HG03280 (cell line): ENCODE measurements around the gene RRP8.

ENCODE experiments used
- ATAC-seq: cut with Tn5 transposase; IDR thresholded peaks from one replicate; pipeline ENCODE4 v1.9.1; 2021; ENCODE audit warnings: mild to moderate bottlenecking, moderate library complexity; ENCODE audit not compliant: unreplicated experiment

Gene RRP8

GRCh38 chr11:6548641-6549040 lies 54.8 kb downstream of the RRP8 start:
- ATAC-seq = no peak

GRCh38 chr11:6548121-6548520 lies 55.3 kb downstream of the RRP8 start:
- no peak for ATAC-seq

- no peak for ATAC-seq
Measured at GRCh38 chr11:6547177-6547576, 56.2 kb downstream of the RRP8 start.

- no peak for ATAC-seq
Measured at GRCh38 chr11:6546735-6547134, 56.7 kb downstream of the RRP8 start.

- no peak for ATAC-seq
Measured at GRCh38 chr11:6545917-6546605, 57.4 kb downstream of the RRP8 start.
